Activated T-cell treated with anti-CD3 and anti-CD28 coated beads for 1 hour (primary cell): ENCODE results near the gene HACD2.
"Not testable (repeated sequence)": the region's sequence is repeated elsewhere in the genome, so short reads cannot be mapped to it uniquely, and the experiment has no call there.

Experiments used
- DNase-seq: peaks from one replicate; pipeline ENCODE4 v3.0.0-alpha.2; 2020; ENCODE audit warnings: low read depth

The HACD2 gene

GRCh38 chr3:123523023-123523412 lies 61.8 kb downstream of the HACD2 start:
- no peak for DNase-seq

GRCh38 chr3:123522320-123523022 lies 62.4 kb downstream of the HACD2 start:
- no peak for DNase-seq

GRCh38 chr3:123521179-123521969 lies 63.5 kb downstream of the HACD2 start:
- no peak for DNase-seq

GRCh38 chr3:123520656-123521055 lies 64.2 kb downstream of the HACD2 start:
- no peak for DNase-seq

- no peak for DNase-seq
Measured at GRCh38 chr3:123518892-123519485, 65.9 kb downstream of the HACD2 start.

GRCh38 chr3:123511726-123512125 lies 73.1 kb downstream of the HACD2 start:
- no peak for DNase-seq

GRCh38 chr3:123511084-123511483 lies 73.8 kb downstream of the HACD2 start:
- DNase-seq: no peak

- DNase-seq: no peak
Measured at GRCh38 chr3:123508178-123508577, 76.7 kb downstream of the HACD2 start.

GRCh38 chr3:123505820-123506219 lies 79.0 kb downstream of the HACD2 start:
- no peak for DNase-seq

- DNase-seq: no peak
Measured at GRCh38 chr3:123503203-123503602, 81.7 kb downstream of the HACD2 start.

GRCh38 chr3:123499322-123499721 lies 85.5 kb downstream of the HACD2 start:
- DNase-seq: no peak

GRCh38 chr3:123498761-123499160 lies 86.1 kb downstream of the HACD2 start:
- no peak for DNase-seq

- no peak for DNase-seq
Measured at GRCh38 chr3:123493912-123494311, 90.9 kb downstream of the HACD2 start.

- DNase-seq: no peak
Measured at GRCh38 chr3:123491966-123492587, 92.8 kb downstream of the HACD2 start.

- peak; percentile 13 for DNase-seq
Measured at GRCh38 chr3:123489400-123490004, 95.4 kb downstream of the HACD2 start.

GRCh38 chr3:123488645-123489347 lies 96.1 kb downstream of the HACD2 start:
- no peak for DNase-seq

- not testable (repeated sequence) for DNase-seq
Measured at GRCh38 chr3:123487063-123487462, 97.8 kb downstream of the HACD2 start.

GRCh38 chr3:123486460-123486859 lies 98.4 kb downstream of the HACD2 start:
- no peak for DNase-seq

- no peak for DNase-seq
Measured at GRCh38 chr3:123485551-123485950, 99.3 kb downstream of the HACD2 start.

- no peak for DNase-seq
Measured at GRCh38 chr3:123483146-123483545, 101.7 kb downstream of the HACD2 start.

GRCh38 chr3:123481722-123482457 lies 103.0 kb downstream of the HACD2 start:
- DNase-seq: no peak
